GM12878 (cell line): Measurements from ENCODE around the gene ASH1L. TPM values are rescaled to one million over a fixed set of nuclear protein-coding genes. Genes with fewer than 3 reads are reported as not detected.

Source experiments
- CREM ChIP-seq: IDR thresholded peaks from 2 replicates; pipeline ENCODE4 v1.6.1; 2014; ENCODE audit warnings: antibody characterized with exemption, low read depth
- DPF2 ChIP-seq: fragments of 450-650 bp; IDR thresholded peaks from 2 replicates; pipeline ENCODE4 v1.6.1; 2017; ENCODE audit warnings: mild to moderate bottlenecking
- EED ChIP-seq: sonication (generic); IDR thresholded peaks from 2 replicates; pipeline ENCODE4 v1.6.1; 2016; ENCODE audit warnings: antibody characterized with exemption, low read depth
- EGR1 ChIP-seq, 2 experiments: IDR thresholded peaks; 1 replicate in 1 of 2; 2 replicates in 1 of 2; pipeline ENCODE4 v1.6.1; 2011 to 2012; ENCODE audit warnings: low read depth in 2 of 2, low read length in 2 of 2, borderline replicate concordance in 1 of 2, mild to moderate bottlenecking in 1 of 2, moderate library complexity in 1 of 2
- FOXM1 ChIP-seq: IDR thresholded peaks from 2 replicates; pipeline ENCODE4 v1.6.1; 2012; ENCODE audit warnings: low read depth, mild to moderate bottlenecking, inconsistent platforms, low read length, moderate library complexity
- GATAD2B ChIP-seq: fragments of 450-650 bp; conservative IDR thresholded peaks from 2 replicates; pipeline ENCODE4 v1.6.1; 2017; ENCODE audit warnings: low read depth, mild to moderate bottlenecking, moderate library complexity
- HCFC1 ChIP-seq: fragments of 150-350 bp; IDR thresholded peaks from 2 replicates; pipeline ENCODE4 v1.6.1; 2014; ENCODE audit warnings: low read length
- IKZF1 ChIP-seq: fragments of 450-650 bp; conservative IDR thresholded peaks from 2 replicates; pipeline ENCODE4 v1.6.1; 2017; ENCODE audit warnings: antibody characterized with exemption, mild to moderate bottlenecking
- JUNB ChIP-seq: IDR thresholded peaks from 2 replicates; pipeline ENCODE4 v1.6.1; 2016; ENCODE audit warnings: antibody characterized with exemption, mild to moderate bottlenecking
- MEF2A ChIP-seq: IDR thresholded peaks from 2 replicates; pipeline ENCODE4 v1.6.1; 2011; ENCODE audit warnings: low read depth, mild to moderate bottlenecking, low read length, moderate library complexity; ENCODE audit not compliant: insufficient read depth
- NFYB ChIP-seq: IDR thresholded peaks from 2 replicates; pipeline ENCODE4 v1.6.1; 2011; ENCODE audit warnings: low read depth, mild to moderate bottlenecking, low read length, improper control_type of control experiment, moderate library complexity; ENCODE audit not compliant: insufficient read depth
- NRF1 ChIP-seq: conservative IDR thresholded peaks from 2 replicates; pipeline ENCODE4 v1.6.1; 2011; ENCODE audit warnings: mild to moderate bottlenecking, low read depth, low read length, improper control_type of control experiment
- PML ChIP-seq: IDR thresholded peaks from 2 replicates; pipeline ENCODE4 v1.6.1; 2012; ENCODE audit warnings: low read length, inconsistent platforms
- RAD51 ChIP-seq: fragments of 450-650 bp; IDR thresholded peaks from 2 replicates; pipeline ENCODE4 v1.6.1; 2016; ENCODE audit warnings: moderate library complexity, mild to moderate bottlenecking, inconsistent platforms
- RFX5 ChIP-seq: IDR thresholded peaks from 2 replicates; pipeline ENCODE4 v1.6.1; 2011; ENCODE audit warnings: low read depth, low read length, improper control_type of control experiment
- SIN3A ChIP-seq: IDR thresholded peaks from 2 replicates; pipeline ENCODE4 v1.6.1; 2012; ENCODE audit warnings: low read depth, low read length, improper control_type of control experiment
- SMAD5 ChIP-seq: IDR thresholded peaks from 2 replicates; pipeline ENCODE4 v1.6.1; 2016; ENCODE audit warnings: antibody characterized with exemption, low read depth
- SMARCA5 ChIP-seq: fragments of 450-650 bp; IDR thresholded peaks from 2 replicates; pipeline ENCODE4 v1.6.1; 2017; ENCODE audit warnings: mild to moderate bottlenecking
- SMC3 ChIP-seq: IDR thresholded peaks from 2 replicates; pipeline ENCODE4 v1.6.1; 2011; ENCODE audit warnings: low read length, improper control_type of control experiment, borderline replicate concordance
- STAT3 ChIP-seq: IDR thresholded peaks from 2 replicates; pipeline ENCODE4 v1.6.1; 2011; ENCODE audit warnings: low read depth, low read length, improper control_type of control experiment
- ZNF384 ChIP-seq: IDR thresholded peaks from 2 replicates; pipeline ENCODE4 v1.6.1; 2012; ENCODE audit warnings: low read depth, mild to moderate bottlenecking, low read length, improper control_type of control experiment, borderline replicate concordance
- polyA plus RNA-seq, 11 experiments: library from polyadenylated mRNA; depleted of rRNA in 4 of 11; unstranded in 6 of 11; stranded (reverse) in 5 of 11; fragments of >200 nt; fragmentation: Nextera tagmentation in 4 of 11; fragmentation: Illumina TruSeq in 1 of 11; extraction: Ambion mirVana in 4 of 11; extraction: Trizol in 1 of 11; gene quantifications; 1 replicate in 1 of 11; 2 replicates in 10 of 11; pipeline versions ENCODE4 v1.2.1 to v1.2.3, GENCODE V29; 2011 to 2016; ENCODE audit warnings: inconsistent platforms in 2 of 11, missing spikeins in 2 of 11, low read depth in 1 of 11
- total RNA-seq, 4 experiments: library from RNA; depleted of rRNA in 3 of 4; stranded (reverse); fragments of >200 nt in 3 of 4; fragmentation: Illumina TruSeq in 1 of 4; extraction: Trizol in 1 of 4; gene quantifications; 2 replicates each; pipeline versions ENCODE4 v1.2.1 to v1.2.3, GENCODE V29; 2013 to 2021
- TF ChIP-seq, protein P1 (sequence below): fragments of 450-650 bp; IDR thresholded peaks from 2 replicates; pipeline ENCODE4 v1.6.1; 2017; ENCODE audit warnings: mild to moderate bottlenecking, low read depth, inconsistent platforms; ENCODE audit not compliant: poor library complexity, severe bottlenecking
- TF ChIP-seq, protein P2 (sequence below): fragments of 450-650 bp; IDR thresholded peaks from 2 replicates; pipeline ENCODE4 v1.6.1; 2017; ENCODE audit warnings: low read depth, mild to moderate bottlenecking, moderate library complexity
- TF ChIP-seq, protein P3 (sequence below): fragments of 150-350 bp; IDR thresholded peaks from 2 replicates; pipeline ENCODE4 v1.6.1; 2014; ENCODE audit warnings: mild to moderate bottlenecking, low read depth, low read length
- TF ChIP-seq, protein P4 (sequence below): fragments of 450-650 bp; IDR thresholded peaks from 2 replicates; pipeline ENCODE4 v1.6.1; 2016; ENCODE audit warnings: mild to moderate bottlenecking

ASH1L gene
- total and polyA plus RNA-seq, 10 of the 15 experiments (the other 5 are each of a cell fraction or from before 2014, with no cell fraction given): 1.7 to 23.9 (median 16.6) TPM

DNA sequence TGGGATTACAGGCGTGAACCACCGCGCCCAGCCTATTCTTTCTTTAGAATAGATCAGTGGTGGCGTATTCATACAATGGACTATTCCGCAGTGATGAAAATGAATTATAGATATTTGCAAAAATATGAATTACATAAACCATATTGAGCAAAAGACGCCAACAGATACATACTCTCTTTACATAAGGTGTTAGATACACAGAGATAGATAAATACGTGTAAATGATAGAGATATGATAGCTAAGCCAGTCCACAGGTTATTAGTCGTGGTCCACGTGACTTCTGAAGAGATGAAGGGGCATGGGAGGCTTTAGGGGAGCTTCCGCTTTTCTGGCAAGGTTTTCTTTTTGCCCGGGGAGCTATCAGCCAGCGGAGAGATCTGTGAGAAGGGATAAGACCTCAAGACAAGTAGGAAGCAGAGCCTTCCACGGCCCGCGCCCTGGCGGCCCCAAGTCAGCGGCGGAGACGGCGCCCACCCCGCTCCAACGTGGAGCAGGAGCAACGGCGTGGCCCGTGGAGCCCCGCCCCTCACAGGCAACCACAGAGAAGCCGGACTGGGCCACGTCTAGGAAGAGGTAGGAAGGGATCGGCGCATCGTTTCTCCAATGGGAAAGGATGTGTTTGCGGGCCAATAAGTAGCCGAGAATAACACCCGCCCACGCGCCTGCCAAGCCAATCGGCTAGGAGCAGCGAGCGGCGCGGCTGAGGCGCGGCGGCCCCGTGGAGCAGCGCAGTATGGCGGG lies 47.1 kb upstream of the ASH1L start, which contains the start of gene MSTO1 (continued):
- TF ChIP-seq HCFC1 (no peak), NRF1 (no peak), ZNF384 (no peak), CREM (no peak), DPF2 (peak; percentile 36; the same call in 1 of the 2 replicates), MEF2A (no peak), EGR1 (IDR thresholded peaks at IDR 0.05; ENCODE audit: borderline replicate concordance in 1 of 2, low read depth in 2 of 2, low read length in 2 of 2) (no peak; a peak in 1 of 3 replicates), SMC3 (no peak), STAT3 (no peak), FOXM1 (no peak), GATAD2B (peak; percentile 56; the same call in 1 of the 2 replicates), RAD51 (peak; percentile 91), SMAD5 (peak; percentile 88), NFYB (peak; percentile 74), IKZF1 (peak; percentile 72), JUNB (no peak), SMARCA5 (0 out of 2 replicates have a peak, but pooled peaks have one; percentile 44), PML (0 out of 2 replicates have a peak, but pooled peaks have one; percentile 64), SIN3A (peak; percentile 65; the same call in 1 of the 2 replicates), RFX5 (no peak), EED (peak; percentile 47; the same call in 1 of the 2 replicates)
- TF ChIP-seq, protein P1, sequence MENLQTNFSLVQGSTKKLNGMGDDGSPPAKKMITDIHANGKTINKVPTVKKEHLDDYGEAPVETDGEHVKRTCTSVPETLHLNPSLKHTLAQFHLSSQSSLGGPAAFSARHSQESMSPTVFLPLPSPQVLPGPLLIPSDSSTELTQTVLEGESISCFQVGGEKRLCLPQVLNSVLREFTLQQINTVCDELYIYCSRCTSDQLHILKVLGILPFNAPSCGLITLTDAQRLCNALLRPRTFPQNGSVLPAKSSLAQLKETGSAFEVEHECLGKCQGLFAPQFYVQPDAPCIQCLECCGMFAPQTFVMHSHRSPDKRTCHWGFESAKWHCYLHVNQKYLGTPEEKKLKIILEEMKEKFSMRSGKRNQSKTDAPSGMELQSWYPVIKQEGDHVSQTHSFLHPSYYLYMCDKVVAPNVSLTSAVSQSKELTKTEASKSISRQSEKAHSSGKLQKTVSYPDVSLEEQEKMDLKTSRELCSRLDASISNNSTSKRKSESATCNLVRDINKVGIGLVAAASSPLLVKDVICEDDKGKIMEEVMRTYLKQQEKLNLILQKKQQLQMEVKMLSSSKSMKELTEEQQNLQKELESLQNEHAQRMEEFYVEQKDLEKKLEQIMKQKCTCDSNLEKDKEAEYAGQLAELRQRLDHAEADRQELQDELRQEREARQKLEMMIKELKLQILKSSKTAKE: no peak
- TF ChIP-seq, protein P2, sequence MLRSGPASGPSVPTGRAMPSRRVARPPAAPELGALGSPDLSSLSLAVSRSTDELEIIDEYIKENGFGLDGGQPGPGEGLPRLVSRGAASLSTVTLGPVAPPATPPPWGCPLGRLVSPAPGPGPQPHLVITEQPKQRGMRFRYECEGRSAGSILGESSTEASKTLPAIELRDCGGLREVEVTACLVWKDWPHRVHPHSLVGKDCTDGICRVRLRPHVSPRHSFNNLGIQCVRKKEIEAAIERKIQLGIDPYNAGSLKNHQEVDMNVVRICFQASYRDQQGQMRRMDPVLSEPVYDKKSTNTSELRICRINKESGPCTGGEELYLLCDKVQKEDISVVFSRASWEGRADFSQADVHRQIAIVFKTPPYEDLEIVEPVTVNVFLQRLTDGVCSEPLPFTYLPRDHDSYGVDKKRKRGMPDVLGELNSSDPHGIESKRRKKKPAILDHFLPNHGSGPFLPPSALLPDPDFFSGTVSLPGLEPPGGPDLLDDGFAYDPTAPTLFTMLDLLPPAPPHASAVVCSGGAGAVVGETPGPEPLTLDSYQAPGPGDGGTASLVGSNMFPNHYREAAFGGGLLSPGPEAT: 0 out of 2 replicates have a peak, but pooled peaks have one; percentile 31
- TF ChIP-seq, protein P3, sequence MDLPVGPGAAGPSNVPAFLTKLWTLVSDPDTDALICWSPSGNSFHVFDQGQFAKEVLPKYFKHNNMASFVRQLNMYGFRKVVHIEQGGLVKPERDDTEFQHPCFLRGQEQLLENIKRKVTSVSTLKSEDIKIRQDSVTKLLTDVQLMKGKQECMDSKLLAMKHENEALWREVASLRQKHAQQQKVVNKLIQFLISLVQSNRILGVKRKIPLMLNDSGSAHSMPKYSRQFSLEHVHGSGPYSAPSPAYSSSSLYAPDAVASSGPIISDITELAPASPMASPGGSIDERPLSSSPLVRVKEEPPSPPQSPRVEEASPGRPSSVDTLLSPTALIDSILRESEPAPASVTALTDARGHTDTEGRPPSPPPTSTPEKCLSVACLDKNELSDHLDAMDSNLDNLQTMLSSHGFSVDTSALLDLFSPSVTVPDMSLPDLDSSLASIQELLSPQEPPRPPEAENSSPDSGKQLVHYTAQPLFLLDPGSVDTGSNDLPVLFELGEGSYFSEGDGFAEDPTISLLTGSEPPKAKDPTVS: no peak
- TF ChIP-seq, protein P4, sequence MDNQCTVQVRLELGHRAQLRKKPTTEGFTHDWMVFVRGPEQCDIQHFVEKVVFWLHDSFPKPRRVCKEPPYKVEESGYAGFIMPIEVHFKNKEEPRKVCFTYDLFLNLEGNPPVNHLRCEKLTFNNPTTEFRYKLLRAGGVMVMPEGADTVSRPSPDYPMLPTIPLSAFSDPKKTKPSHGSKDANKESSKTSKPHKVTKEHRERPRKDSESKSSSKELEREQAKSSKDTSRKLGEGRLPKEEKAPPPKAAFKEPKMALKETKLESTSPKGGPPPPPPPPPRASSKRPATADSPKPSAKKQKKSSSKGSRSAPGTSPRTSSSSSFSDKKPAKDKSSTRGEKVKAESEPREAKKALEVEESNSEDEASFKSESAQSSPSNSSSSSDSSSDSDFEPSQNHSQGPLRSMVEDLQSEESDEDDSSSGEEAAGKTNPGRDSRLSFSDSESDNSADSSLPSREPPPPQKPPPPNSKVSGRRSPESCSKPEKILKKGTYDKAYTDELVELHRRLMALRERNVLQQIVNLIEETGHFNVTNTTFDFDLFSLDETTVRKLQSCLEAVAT: peak; percentile 84
